Endodermal cell (in vitro differentiated cells): ENCODE measurements around the gene EML4. TPM values are rescaled to one million over a fixed set of nuclear protein-coding genes. Genes with fewer than 3 reads are reported as not detected.
"Not testable (repeated sequence)": the region's sequence is repeated elsewhere in the genome, so short reads cannot be mapped to it uniquely, and the experiment has no call there.

Experiments
- DNase-seq: peaks from one replicate; pipeline ENCODE4 v3.0.0-alpha.2; 2017
- H3K27ac ChIP-seq: 2 replicates; pipeline ENCODE4 v1.5.1; 2013; ENCODE audit warnings: mild to moderate bottlenecking, low read depth, low read length, moderate library complexity
- H3K27me3 ChIP-seq: 2 replicates; pipeline ENCODE4 v1.6.1; 2013; ENCODE audit warnings: mild to moderate bottlenecking, low read length, moderate library complexity; ENCODE audit not compliant: insufficient read depth, control insufficient read depth, poor library complexity, severe bottlenecking
- H3K36me3 ChIP-seq: 2 replicates; pipeline ENCODE4 v1.7.0; 2013; ENCODE audit warnings: mild to moderate bottlenecking, low read length, moderate library complexity; ENCODE audit not compliant: control insufficient read depth, insufficient read depth
- H3K4me1 ChIP-seq: one replicate; pipeline ENCODE4 v1.7.0; 2013; ENCODE audit warnings: low read length; ENCODE audit not compliant: control insufficient read depth, insufficient read depth
- H3K4me3 ChIP-seq: 2 replicates; pipeline ENCODE4 v1.5.1; 2013; ENCODE audit warnings: mild to moderate bottlenecking, low read length, moderate library complexity
- H3K9ac ChIP-seq: 2 replicates; pipeline ENCODE4 v1.6.1; 2013; ENCODE audit warnings: mild to moderate bottlenecking, low read length, moderate library complexity; ENCODE audit not compliant: poor library complexity, severe bottlenecking; ENCODE audit errors: extremely low read depth
- H3K9me3 ChIP-seq: 2 replicates; pipeline ENCODE4 v1.6.1; 2013; ENCODE audit warnings: mild to moderate bottlenecking, low read length, moderate library complexity; ENCODE audit not compliant: control insufficient read depth
- H3K27ac Mint-ChIP-seq: 2 replicates; pipeline ENCODE4 v1.8.0; 2020; ENCODE audit warnings: mixed read lengths
- H3K27me3 Mint-ChIP-seq: 2 replicates; pipeline ENCODE4 v1.8.0; 2021; ENCODE audit warnings: mild to moderate bottlenecking, mixed read lengths; ENCODE audit not compliant: insufficient read depth
- H3K36me3 Mint-ChIP-seq: 2 replicates; pipeline ENCODE4 v1.8.0; 2020; ENCODE audit warnings: low read depth, mixed read lengths
- H3K4me1 Mint-ChIP-seq: 2 replicates; pipeline ENCODE4 v1.8.0; 2020; ENCODE audit warnings: mixed read lengths
- H3K4me3 Mint-ChIP-seq: 2 replicates; pipeline ENCODE4 v1.8.0; 2020; ENCODE audit warnings: mild to moderate bottlenecking, moderate library complexity, mixed read lengths
- H3K9me3 Mint-ChIP-seq: 2 replicates; pipeline ENCODE4 v1.8.0; 2020; ENCODE audit warnings: mild to moderate bottlenecking, mixed read lengths
- CTCF ChIP-seq: fragments of 200-600 bp; sonication (generic); conservative IDR thresholded peaks from 2 replicates; pipeline ENCODE4 v1.5.0; 2021; ENCODE audit warnings: antibody characterized with exemption, mild to moderate bottlenecking
- WGBS, 2 experiments: methylation state at CpG; one replicate each; pipeline versions ENCODE4 v1.1.5 to v1.1.7; 2013; ENCODE audit warnings: missing lambda C conversion rate in 2 of 2, mixed read lengths in 1 of 2; ENCODE audit not compliant: insufficient coverage in 1 of 2, insufficient read length in 1 of 2; 5-methylcytosine and 5-hydroxymethylcytosine counted together
- total RNA-seq, 2 donors: library from RNA; stranded (reverse); fragmentation: NEBNext Ultra II Directional in 1 of 2; extraction: Animal tissue kit (Norgen Biotek cat#: 25700) in 1 of 2; gene quantifications; 2 replicates in 1 of 2; 3 replicates in 1 of 2; pipeline ENCODE4 v1.2.1, GENCODE V29; 2021

The EML4 gene
- total RNA-seq, 2 donors from 2014 or later: 84.6 to 90.9 TPM

GRCh38 chr2:42345986-42346385 is 176.8 kb downstream of the EML4 start:
- Histone ChIP-seq H3K9me3 (no peaks in the 10 kb centered on the region), H3K36me3 (peaks cover 62% of the 10 kb centered on the region), H3K27me3 (no peaks in the 10 kb centered on the region), H3K27ac (no peak overlapping the region), H3K9ac (no peak overlapping the region), H3K4me3 (no peak overlapping the region), H3K4me1 (no peaks in the 10 kb centered on the region)
- Mint-ChIP-seq H3K27me3 (no peaks in the 10 kb centered on the region), H3K36me3 (peaks cover 57% of the 10 kb centered on the region), H3K9me3 (no peaks in the 10 kb centered on the region), H3K27ac (peak overlapping the region; percentile 45), H3K4me1 (peaks cover 10% of the 10 kb centered on the region), H3K4me3 (no peak overlapping the region)
- no peak for TF ChIP-seq CTCF
- 96 to 100% methylated on average over 4 of the region's 4 CpGs for WGBS, 2 experiments
- DNase-seq: no peak

GRCh38 chr2:42346856-42347255 is 177.7 kb downstream of the EML4 start:
- H3K27ac Mint-ChIP-seq, H3K27me3 ChIP-seq, H3K9me3 Mint-ChIP-seq, H3K4me3 Mint-ChIP-seq, H3K4me3 ChIP-seq, DNase-seq, H3K9me3 ChIP-seq, H3K9ac ChIP-seq, H3K27ac ChIP-seq, H3K4me1 ChIP-seq, H3K27me3 Mint-ChIP-seq: not testable (repeated sequence)
- peaks cover 65% of the 10 kb centered on the region for H3K36me3 ChIP-seq
- 94 to 100% methylated on average over 3 to 6 of the region's 6 CpGs for WGBS, 2 experiments
- H3K4me1 Mint-ChIP-seq: peaks cover 10% of the 10 kb centered on the region
- H3K36me3 Mint-ChIP-seq: peaks cover 64% of the 10 kb centered on the region

- H3K4me1 ChIP-seq, H3K4me3 Mint-ChIP-seq, H3K9ac ChIP-seq, H3K9me3 Mint-ChIP-seq, H3K27me3 ChIP-seq, H3K27ac Mint-ChIP-seq, H3K27me3 Mint-ChIP-seq, DNase-seq, H3K4me1 Mint-ChIP-seq, H3K27ac ChIP-seq, H3K9me3 ChIP-seq, H3K4me3 ChIP-seq: not testable (repeated sequence)
- WGBS, 2 experiments: 86 to 96% methylated on average over 8 to 11 of the region's 12 CpGs
- H3K36me3 Mint-ChIP-seq: peaks cover 71% of the 10 kb centered on the region
- H3K36me3 ChIP-seq: peaks cover 71% of the 10 kb centered on the region
These were observed 178.4 kb downstream of the EML4 start for GRCh38 chr2:42347518-42347917.

GRCh38 chr2:42348113-42348805 is 179.1 kb downstream of the EML4 start:
- no peak overlapping the region for H3K9ac ChIP-seq
- H3K36me3 ChIP-seq: peaks cover 75% of the 10 kb centered on the region
- H3K4me3 Mint-ChIP-seq: no peak overlapping the region
- H3K4me1 ChIP-seq: no peaks in the 10 kb centered on the region
- no peaks in the 10 kb centered on the region for H3K27me3 Mint-ChIP-seq
- H3K27me3 ChIP-seq: no peaks in the 10 kb centered on the region
- no peaks in the 10 kb centered on the region for H3K9me3 ChIP-seq
- no peaks in the 10 kb centered on the region for H3K9me3 Mint-ChIP-seq
- no peak overlapping the region for H3K27ac ChIP-seq
- peak overlapping the region; percentile 44 for H3K27ac Mint-ChIP-seq
- no peaks in the 10 kb centered on the region for H3K4me1 Mint-ChIP-seq
- H3K36me3 Mint-ChIP-seq: peaks cover 73% of the 10 kb centered on the region
- no peak for DNase-seq
- WGBS, 2 experiments: 94 to 98% methylated on average over 7 to 8 of the region's 8 CpGs
- no peak for TF ChIP-seq CTCF
- H3K4me3 ChIP-seq: no peak overlapping the region
